Inflammatory macrophage treated with lipopolysaccharide for 4 hours (primary cell): ENCODE results near the gene KCNG2.

Experiments used
- DNase-seq: peaks from one replicate; pipeline ENCODE4 v3.0.0-alpha.2; 2020

KCNG2 gene

GRCh38 chr18:79786304-79786703 is 11.4 kb upstream of the KCNG2 start:
- no peak for DNase-seq

- DNase-seq = no peak
Measured at GRCh38 chr18:79786786-79787526, 10.8 kb upstream of the KCNG2 start.

GRCh38 chr18:79787527-79787864 is 10.2 kb upstream of the KCNG2 start:
- DNase-seq = no peak

- no peak for DNase-seq
Measured at GRCh38 chr18:79787865-79788733, 9.6 kb upstream of the KCNG2 start.

- DNase-seq = no peak
Measured at GRCh38 chr18:79788734-79789085, 9.0 kb upstream of the KCNG2 start.

- DNase-seq = no peak
Measured at GRCh38 chr18:79789091-79789891, 8.4 kb upstream of the KCNG2 start.

GRCh38 chr18:79789901-79790890 is 7.5 kb upstream of the KCNG2 start:
- no peak for DNase-seq

- DNase-seq = peak; percentile 79
Measured at GRCh38 chr18:79790996-79791972, 6.5 kb upstream of the KCNG2 start.

GRCh38 chr18:79792096-79792987 is 5.4 kb upstream of the KCNG2 start:
- no peak for DNase-seq

GRCh38 chr18:79792988-79793355 is 4.8 kb upstream of the KCNG2 start:
- DNase-seq = peak; percentile 72

GRCh38 chr18:79794846-79795245 is 2.9 kb upstream of the KCNG2 start:
- no peak for DNase-seq

- no peak for DNase-seq
Measured at GRCh38 chr18:79795446-79795845, 2.3 kb upstream of the KCNG2 start.

GRCh38 chr18:79796016-79796415 is 1.7 kb upstream of the KCNG2 start:
- DNase-seq = no peak

GRCh38 chr18:79796531-79797405 is 970 bp upstream of the KCNG2 start:
- no peak for DNase-seq

GRCh38 chr18:79798346-79798998 is 734 bp downstream of the KCNG2 start:
- DNase-seq = no peak

GRCh38 chr18:79798999-79799370 is 1.2 kb downstream of the KCNG2 start:
- DNase-seq = no peak

GRCh38 chr18:79799619-79800370 is 2.1 kb downstream of the KCNG2 start:
- DNase-seq = peak; percentile 18
